GM19328 (cell line): ENCODE measurements around the gene SP6.

Experiments
- ATAC-seq: cut with Tn5 transposase; IDR thresholded peaks from one replicate; pipeline ENCODE4 v1.9.1; 2021; ENCODE audit warnings: mild to moderate bottlenecking, moderate library complexity; ENCODE audit not compliant: unreplicated experiment

SP6 gene

DNA sequence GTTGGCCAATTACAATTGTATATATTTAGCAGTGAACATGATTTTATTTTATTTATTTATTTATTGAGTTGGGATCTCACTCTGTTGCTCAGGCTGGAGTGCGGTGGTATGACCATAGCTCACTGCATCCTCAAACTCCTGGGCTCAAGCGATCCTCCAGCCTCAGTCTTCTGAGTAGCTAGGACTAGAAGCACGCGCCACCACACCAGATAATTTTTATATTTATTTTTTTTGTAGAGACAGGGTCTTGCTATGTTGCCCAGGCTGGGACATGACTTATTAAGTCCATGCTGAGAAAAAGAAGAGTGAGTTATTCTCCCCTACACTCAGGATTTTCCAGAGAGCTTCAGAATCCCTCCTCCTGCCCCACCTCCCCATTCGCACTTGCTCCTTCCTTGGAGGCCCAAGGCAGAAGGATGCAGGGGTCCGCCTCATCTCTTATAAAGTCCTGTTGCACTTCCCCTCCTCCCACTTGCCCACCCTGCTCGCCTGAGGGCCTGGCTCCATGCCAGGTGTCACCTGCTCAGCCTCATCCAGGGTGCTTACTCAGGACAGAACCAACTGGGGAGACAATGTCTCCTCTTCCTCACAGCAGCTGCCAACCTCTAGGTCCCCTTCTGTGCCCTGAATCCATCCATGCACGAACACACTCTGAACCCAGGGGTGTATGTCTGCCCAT is 29.0 kb upstream of the SP6 start:
- no peak for ATAC-seq

DNA sequence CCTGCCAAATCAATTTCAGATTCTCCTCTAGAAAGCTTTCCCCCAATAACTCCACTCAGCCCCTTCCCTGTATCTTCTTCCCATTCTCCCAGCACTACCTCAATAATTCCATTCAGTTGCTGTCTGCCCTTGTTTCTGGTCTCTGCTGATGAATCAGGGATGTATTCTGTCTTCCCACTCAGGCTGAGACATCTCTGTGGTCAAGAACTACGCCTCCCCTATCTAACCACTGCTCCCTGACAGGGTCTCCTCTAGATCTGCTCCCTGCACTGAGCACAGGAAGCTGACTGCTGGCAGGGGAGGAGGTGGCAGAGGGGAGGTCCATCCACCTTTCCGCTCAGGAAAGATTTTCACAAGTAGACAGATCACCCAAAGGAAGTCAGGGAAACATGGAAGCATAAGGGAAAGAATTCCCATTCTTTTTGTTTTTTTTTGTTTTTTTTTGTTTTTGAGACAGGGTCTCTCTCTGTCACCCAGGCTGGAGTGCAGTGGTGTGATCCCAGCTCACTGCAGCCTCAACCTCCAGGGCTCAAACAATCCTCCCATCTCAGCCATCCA is 28.1 kb upstream of the SP6 start:
- no peak for ATAC-seq

DNA sequence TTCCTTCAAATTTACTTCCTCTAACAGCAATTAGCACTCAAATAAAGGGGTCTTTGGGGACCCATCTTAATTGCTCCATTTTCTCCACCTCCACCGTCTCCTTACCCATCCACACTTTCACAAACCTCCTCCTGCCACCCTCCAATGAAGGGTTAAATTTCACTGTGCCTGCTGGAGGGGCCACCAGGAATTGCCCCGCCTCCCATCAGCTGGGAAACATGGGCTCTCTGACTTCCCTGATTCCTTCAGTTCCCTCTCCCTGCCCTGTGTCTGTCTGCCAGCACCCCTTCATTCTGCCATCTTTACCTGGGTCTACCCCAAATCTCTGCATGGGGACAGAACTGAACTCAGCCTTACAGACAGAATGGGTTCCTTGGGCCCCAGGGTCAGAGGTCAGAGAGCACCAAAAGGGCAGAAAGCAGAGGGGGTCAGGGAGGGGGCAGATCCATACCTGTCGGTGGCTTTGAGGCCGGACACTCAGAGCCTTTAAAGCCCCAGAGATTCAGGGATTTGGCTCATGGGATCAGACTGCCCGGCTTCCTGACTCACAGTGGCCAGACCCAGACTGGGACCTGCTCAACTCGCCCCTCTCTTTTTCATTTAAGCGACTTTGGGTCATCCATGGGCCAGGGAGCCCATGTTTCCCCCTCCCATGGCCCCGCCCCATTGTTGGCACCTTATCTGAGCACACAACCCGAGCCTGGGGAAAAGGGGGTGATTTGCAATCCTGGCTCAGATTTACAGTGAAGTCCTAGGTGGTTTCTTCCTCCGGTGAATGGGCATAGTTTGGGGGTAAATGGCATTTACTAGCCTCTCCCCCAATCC is 27.5 kb upstream of the SP6 start:
- ATAC-seq, result no peak

DNA sequence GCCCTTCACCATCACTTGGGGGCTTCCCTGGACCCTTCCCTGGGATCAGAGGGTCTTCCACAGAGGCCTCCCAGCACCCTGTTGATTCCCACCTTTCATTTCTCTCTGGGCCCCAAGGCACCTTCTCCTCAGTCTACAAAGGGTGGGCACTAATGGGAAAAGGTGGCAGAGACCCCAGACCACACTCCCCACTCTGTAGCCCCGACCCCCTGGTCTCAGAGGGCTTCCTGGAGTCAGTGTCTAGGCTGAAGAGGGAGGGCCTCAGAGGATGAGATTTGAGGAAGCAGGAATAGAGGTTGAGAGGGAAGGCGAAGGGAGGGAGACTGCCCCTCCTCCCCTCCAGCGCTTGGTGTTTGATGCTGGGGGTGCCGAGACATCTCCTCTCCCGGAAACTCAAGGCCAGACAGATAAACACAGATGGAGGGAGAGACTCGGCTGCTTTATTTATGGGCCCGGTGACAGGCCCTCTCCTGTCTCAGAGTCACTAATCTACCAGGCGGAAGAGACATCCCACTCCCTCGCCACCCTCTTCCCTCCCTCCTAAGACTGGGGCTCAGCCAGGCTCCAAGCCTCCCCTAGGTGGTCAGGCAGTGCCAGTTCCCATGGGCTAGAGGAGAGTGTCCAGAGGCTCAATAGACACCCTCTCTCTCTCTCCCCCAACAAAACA is 26.5 kb upstream of the SP6 start:
- ATAC-seq, result no peak

DNA sequence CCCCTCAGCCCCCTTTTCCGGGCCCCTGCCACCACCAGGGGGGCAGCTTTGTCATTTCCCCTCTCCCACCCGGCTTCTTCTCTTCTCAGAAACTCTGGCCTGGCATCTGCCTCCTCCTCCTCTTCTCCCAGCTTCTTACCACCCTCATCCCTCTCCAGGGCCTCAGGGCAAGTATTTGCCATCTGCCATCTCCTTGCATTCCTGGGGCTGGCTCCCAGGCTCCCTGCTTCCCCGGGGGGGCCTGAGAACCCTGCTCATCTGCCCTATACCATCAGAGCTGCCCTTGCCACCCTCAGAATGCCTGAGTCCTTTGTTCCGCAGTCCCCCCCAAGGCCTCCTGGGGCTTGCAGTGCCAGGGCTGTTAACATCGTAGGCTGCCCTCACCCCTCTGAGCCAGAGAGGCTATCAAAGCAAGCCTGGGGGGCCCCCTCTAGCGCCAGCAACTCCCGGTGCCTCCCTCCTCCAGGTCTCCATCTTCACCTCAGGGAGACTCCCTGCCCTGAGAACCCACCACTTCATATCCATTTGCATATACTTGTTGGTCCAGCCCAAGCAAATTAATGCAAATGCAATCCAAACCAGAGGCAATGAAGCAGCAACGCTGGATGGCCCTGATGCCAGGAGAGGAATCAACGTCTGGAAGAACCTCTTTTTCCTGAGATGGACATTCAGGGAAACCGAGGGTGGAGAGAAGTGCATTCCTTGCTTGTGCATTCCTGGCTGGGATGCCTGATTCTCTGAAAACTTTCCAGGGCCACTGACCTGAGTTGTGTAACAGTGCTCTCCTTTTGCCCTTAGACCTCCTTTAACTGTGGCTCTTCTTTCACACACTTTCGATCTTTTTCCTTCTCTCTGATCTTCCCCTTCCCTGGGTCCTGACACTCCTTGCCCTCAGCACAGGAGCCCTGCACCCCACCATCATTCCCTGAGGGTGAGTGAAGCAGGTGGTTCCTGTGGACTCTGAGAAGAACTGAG is 24.3 kb upstream of the SP6 start:
- no peak for ATAC-seq

DNA sequence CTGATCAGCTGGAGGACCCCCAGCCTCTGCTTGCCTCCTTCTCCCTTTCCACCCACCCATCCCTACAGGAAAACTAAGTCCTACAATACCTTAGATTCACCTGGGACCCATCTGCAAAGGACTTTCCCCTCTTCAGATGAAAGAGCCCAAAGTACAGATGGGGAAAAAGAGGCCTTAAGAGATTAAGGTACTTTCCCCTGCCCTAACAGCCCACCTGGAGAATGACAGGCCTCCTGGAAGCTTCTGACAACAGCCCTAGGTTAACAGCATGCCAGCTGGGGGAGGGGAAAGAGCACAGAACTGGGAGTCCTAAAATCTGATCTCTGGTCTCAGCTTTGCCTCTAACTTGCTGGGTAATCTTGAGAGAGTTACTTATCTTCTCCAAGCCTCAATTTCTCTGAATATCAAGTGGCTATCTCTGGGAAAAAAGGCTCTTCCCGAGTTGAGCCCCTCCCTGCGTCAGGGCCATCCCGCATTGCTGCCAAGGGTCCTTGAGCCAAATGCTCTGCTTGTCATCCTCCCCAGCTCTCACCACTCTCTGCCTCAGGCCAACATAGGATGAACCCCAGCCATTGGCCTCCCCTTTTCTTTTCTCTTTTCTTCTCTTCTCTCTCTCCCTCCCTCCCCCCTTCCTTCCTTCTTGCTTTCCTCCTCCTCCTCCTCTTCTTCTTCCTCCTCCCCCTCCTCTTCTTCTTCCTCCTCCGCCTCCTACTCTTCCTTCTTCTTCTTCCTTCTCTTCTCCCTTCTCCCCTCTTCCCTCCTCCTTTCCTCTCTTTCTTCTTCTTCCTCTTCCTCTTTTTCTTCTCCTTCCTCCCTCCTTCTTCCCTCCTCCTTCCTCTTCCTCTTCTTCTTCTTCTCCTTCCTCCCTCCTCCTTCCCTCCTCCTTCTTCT is 22.5 kb upstream of the SP6 start:
- ATAC-seq, result no peak

DNA sequence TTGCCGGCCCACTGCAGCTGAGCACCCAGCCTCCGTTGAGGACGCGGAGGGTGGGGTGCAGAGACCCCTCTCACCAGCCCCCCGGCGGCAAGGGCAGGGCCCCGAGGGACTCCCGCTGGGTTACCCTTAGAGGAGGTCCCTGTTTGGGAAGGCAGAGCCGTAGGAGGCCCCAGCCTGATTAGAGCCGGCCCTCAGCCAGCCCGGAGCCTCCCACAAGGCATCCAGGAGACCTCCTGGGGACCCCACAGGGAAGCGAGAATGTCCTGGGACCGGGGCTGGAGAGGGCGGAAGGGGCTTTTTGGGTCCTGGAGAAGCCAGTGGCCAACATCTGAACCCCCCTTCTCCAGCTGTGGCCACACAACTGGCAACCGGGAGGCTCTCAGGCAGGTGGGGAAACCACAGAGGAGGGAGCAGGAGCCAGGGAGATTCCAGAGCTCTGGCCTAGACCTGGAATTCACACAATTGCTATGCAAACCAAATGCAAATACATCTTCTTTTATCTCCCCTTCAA is 21.7 kb upstream of the SP6 start:
- no peak for ATAC-seq

DNA sequence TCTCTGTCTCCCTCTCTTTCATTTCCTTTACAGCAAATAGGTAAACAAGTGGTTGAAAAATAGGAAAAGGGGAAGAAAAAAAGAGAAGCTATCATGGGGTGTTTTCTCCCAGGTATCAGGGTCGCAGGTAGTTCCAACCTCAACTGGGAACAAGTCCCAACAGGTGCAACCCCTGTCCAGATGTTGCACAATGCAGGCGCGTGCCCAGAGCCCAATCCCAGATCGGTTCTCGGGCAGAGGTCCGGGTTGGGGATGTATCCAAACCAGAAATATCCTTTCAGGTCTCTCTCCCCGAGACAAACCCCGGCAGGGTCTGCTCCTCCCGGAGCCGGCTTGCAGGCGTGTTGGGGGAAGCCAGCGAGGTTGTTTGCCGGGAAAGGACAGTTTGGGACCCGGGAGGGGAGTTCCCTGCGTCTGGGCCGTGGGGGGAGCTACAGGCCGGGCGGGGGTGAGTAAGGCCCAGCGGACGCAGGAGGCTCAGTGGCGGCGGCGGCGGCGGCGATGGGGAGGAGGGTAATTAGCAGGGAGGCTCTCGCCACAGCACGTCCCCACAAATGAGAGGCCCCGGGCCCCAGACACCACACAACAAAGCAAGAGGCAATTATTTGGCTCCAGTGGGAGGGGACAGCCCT is 21.2 kb upstream of the SP6 start:
- no peak for ATAC-seq

DNA sequence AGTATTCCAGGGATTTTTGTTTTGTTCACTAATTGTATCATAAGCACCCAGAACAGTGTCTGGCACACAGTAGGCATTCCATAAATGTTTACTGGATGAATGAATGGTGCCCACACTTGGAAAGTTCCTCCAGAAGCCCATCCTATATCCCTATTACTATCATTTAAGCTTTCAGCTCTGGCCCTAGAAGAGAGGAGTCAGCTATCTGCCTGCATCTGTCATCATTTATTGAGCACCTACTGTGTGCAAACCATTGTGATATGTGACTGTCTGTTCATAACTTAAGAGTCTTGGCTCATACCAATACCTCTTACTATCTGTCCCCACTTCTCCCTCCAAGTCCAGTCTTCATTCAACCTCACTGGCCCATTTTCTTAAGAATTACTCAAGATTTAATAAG is 20.1 kb upstream of the SP6 start:
- no peak for ATAC-seq

DNA sequence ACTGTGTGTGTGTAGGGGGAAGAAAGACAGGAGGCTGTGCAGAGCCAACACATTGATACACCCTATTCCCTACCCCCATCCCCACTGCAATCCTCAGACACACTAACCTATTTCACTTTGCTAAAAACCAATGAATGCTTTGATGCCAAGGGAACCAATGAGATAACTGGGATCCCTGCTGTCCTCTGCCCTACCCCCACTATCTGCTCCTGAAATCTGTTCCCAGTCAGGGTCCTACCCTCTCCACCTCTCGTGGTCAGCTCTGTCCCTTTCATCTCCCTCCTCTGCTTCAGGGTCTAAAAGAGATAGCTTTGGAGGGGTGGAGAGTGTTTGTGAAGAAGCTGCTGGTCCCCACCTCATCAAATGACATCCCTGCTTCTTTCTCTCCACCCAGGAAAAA is 19.1 kb upstream of the SP6 start:
- ATAC-seq, result no peak

DNA sequence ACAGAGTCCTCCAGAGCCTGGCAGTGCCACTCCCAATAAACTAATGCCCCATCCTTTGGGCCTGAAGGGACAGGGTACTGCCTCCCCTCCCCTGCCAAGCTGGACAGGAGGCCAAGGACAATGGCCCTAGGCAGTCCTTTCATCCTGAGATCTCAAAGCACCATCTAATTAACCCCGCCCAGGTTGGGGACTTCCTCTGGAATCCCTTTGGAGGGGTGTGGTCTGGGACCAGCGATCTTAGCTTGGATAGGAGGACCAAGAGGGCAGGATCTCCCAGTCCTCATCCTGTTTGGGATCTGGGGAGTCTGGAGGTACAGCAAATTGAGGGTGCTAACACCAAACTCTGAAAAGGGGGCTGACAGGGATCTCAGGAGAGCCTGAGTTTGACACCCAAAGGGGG is 18.2 kb upstream of the SP6 start:
- ATAC-seq, result no peak

DNA sequence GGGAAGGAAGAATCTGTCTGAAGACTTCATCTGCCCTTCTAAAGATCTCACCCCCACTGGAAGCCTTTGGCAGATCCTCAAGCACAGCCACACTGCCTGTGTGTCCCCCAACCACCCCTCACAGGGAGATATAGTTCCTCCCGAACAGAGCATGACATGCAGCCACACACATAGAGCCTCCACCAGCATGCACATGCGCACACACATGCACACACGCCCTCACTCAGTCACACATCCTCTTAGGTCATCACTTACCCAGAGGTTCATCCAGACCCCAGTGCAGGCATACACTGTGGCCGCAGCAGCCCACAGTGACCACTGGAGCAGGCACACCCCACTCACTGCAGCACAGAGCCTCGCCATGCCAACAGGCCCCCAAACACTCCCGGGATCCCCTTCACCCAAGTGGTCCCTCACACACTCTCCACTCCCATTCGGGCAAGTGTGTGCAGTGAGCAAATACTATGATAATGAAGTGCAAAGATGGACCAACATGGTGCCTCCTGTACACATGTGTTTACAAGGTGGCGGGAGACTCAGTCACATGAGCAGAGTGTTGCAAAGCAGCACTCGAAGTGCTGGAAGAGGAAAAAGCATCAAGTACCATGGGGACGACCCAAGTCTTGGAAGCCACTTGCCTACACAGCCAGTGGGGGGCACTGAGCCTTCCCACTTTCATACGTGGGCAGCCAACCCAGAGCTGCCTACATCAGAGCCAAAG is 17.0 kb upstream of the SP6 start:
- no peak for ATAC-seq

DNA sequence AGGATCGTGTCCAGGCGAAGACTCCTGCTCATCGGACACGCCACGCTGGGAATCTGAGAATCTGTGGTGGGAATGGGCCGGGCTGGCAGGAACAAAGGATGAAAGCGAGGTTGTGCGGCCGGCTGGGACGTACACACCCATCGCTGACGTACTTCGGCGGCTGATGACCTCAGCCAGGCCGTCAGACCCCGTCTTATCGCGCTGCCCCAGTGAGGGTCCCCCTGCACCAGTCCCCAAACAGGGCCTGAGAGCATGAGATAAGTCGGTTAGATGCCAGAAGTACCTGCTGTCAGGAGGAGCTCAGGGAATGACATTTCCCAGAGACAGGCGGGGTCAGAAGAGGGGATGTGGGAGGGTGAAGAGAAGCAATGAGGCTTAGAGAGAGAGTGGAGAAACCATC is 16.0 kb upstream of the SP6 start:
- no peak for ATAC-seq

DNA sequence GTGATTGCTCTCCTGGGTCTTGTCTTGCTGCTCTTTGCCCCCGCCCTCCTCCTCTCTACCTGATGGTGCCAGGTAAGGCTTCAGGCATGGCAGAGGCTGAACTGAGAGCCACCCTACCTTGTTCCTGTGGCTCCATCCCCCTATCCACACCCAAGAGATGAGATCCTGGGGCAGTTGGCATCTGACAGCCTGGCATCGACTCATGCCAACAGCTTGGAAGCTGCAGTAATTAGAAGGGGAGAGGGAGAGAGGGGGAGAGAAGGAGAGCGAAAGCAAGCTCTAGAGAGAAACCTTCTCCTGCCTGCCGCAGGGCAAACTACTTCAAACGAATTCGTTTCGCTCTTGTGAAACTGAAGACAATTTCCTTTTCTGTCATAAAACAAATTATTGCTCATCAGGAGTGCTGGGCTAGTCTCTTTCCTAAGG is 13.8 kb upstream of the SP6 start:
- no peak for ATAC-seq

DNA sequence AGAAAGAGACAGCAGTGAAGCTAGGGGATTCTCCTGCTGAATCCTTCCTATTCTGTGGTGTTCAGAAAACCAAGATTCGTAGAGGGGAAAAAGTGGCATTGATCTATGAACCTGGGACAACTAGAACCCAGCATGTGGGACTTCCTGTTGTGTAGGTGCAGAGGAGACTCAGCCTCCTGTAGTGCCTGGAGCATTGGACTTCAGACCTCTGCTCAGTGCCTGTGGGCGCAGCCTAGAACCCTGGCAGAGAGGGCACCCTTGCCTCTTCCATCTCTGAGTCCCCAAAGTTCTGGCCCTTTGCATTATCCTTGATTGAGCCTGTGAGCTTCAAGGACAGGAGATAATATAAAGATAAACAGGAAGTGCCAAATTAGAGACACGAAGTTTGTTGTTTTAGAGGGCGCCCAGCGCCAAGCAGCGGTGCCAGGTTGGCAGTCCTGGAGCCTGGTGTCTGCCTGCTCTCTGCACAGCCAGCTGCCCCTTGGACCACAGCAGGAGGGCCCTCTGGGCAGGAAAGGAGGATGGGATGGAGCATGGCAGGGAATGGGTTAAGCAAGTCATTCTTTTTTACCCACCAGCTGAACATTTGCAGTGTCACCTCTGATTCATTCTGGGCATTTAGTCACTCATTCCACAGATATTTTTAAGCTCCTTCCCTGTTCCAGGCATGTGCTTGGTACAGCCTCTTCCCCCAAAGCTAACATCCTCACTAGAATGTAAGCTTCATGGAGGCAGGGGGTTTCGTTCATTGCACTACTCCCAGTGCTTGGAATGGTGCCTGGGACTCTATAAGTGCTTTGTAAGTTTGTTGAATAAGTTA is 11.9 kb upstream of the SP6 start:
- no peak for ATAC-seq

DNA sequence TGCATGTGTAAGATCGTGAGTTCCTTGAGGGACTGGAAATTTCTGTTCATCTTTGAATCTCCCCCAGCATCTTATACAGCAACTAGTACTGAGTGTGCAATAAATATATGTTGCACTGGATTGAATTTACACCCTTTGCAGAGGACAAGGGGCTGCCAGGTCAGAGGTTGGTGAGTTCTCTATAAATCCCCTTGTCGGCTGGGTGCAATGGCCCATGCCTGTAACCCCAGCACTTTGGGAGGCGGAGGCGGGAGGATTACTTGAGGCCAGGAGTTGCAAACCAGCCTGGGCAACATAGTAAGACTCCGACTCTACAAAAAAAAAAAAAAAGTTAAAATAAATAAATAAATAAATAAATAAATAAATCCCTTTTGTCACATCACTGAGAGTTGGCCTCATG is 9.4 kb upstream of the SP6 start:
- ATAC-seq, result no peak
